ENCODE measurements around the gene EXOC3.

DNA sequence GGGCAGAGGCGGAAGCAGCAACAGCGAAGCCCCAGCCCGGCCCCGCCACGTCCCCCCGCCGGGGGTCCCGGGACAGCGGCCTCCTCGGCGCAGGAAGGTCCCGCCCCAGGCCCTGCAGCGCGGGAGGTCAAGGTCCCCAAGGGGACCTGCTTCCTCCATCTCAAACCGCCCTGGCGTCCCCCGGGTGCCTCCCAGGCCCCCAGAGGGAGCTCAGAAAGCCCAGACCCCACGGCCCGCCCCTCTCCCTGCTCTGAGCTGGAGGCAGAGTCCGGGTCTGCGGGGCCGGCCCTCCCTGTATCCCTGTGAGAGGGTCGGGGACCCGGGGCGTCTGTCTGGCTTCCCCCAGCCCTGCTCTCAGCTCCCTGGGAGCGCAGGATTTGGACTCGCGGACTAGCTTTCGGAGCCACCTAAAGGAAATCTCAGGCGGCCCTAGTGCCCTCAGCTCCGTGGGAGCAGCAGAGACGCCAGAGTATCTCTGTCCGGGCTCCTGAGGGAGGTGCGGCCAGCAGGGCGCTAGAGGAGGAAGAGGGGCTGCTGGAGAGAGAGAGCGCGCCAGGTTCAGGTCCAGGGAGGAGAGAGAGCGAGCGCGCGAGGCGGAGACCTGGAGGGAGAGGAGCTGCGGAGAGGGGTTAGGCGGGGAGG, 30.7 kb downstream of the EXOC3 start:
- no peak for TF ChIP-seq POLR2AphosphoS5 (IDR thresholded peaks at IDR 0.05; ENCODE audit: low read depth, low read length)
- no peak for TF ChIP-seq REST (IDR thresholded peaks at IDR 0.05; ENCODE audit: insufficient read depth in 1 of 2, low read depth in 2 of 2, low read length in 2 of 2)
- no peak for TF ChIP-seq FOXP2 (optimal IDR thresholded peaks at IDR 0.05; ENCODE audit: borderline replicate concordance, extremely low read depth, extremely low read length, insufficient read depth)
- TF ChIP-seq SIN3A (IDR thresholded peaks at IDR 0.05; ENCODE audit: borderline replicate concordance, insufficient read depth, low read length) = no peak

All from PFSK-1 (cell line).